ENCODE measurements around the gene SMAD6. TPM values are rescaled to one million over a fixed set of nuclear protein-coding genes. Genes with fewer than 3 reads are reported as not detected.

The SMAD6 gene
- total RNA-seq, 1 experiment from 2014 or later = 8.9 TPM

GRCh38 chr15:66747223-66747622 is 45.2 kb downstream of the SMAD6 start:
- no peak overlapping the region for H3K27ac Mint-ChIP-seq (ENCODE audit: unreplicated experiment)
- Histone ChIP-seq H3K36me3 (ENCODE audit: control insufficient read depth, insufficient read depth, low read length) (no peaks in the 10 kb centered on the region; the same call in 1 of the 2 replicates), H3K27me3 (replicated peaks; ENCODE audit: control insufficient read depth, insufficient read depth, low read length) (no peaks in the 10 kb centered on the region), H3K4me3 (ENCODE audit: low read depth, low read length) (no peak overlapping the region), H3K9me3 (no peaks in the 10 kb centered on the region), H3K4me1 (peaks cover 23% of the 10 kb centered on the region)
- no peak overlapping the region for H3K4me3 Mint-ChIP-seq (ENCODE audit: unreplicated experiment)
- POLR2A ChIA-PET = no interaction called here
- H3K9me3 Mint-ChIP-seq (ENCODE audit: unreplicated experiment) = no peaks in the 10 kb centered on the region
- no TSS peak for BruUV-seq (replicated peaks)
- no peak for TF ChIP-seq CTCF (IDR thresholded peaks at IDR 0.05; ENCODE audit: insufficient read depth in 1 of 2, low read depth in 1 of 2, low read length in 1 of 2, severe bottlenecking in 1 of 2, unreplicated experiment in 1 of 2)
- intact Hi-C loops (cut with micrococcal nuclease; ENCODE audit: unreplicated experiment) = no loop called here
- no peaks in the 10 kb centered on the region for H3K27me3 Mint-ChIP-seq (ENCODE audit: insufficient read depth, unreplicated experiment)
- no peaks in the 10 kb centered on the region for H3K4me1 Mint-ChIP-seq (ENCODE audit: low read depth, unreplicated experiment)
- CTCF ChIA-PET = no interaction called here
- no peak for DNase-seq
- no peaks in the 10 kb centered on the region for H3K36me3 Mint-ChIP-seq (ENCODE audit: insufficient read depth, unreplicated experiment)

- H3K27me3 Mint-ChIP-seq (ENCODE audit: insufficient read depth, unreplicated experiment) = no peaks in the 10 kb centered on the region
- ChIA-PET CTCF (no interaction called here), POLR2A (no interaction called here)
- no peaks in the 10 kb centered on the region for H3K36me3 Mint-ChIP-seq (ENCODE audit: insufficient read depth, unreplicated experiment)
- Histone ChIP-seq H3K36me3 (ENCODE audit: control insufficient read depth, insufficient read depth, low read length) (no peaks in the 10 kb centered on the region; the same call in 1 of the 2 replicates), H3K4me3 (ENCODE audit: low read depth, low read length) (no peak overlapping the region), H3K27me3 (replicated peaks; ENCODE audit: control insufficient read depth, insufficient read depth, low read length) (no peaks in the 10 kb centered on the region), H3K4me1 (peaks cover 23% of the 10 kb centered on the region), H3K9me3 (no peaks in the 10 kb centered on the region)
- DNase-seq = no peak
- no peak for TF ChIP-seq CTCF (IDR thresholded peaks at IDR 0.05; ENCODE audit: insufficient read depth in 1 of 2, low read depth in 1 of 2, low read length in 1 of 2, severe bottlenecking in 1 of 2, unreplicated experiment in 1 of 2)
- H3K4me3 Mint-ChIP-seq (ENCODE audit: unreplicated experiment) = no peak overlapping the region
- no peaks in the 10 kb centered on the region for H3K4me1 Mint-ChIP-seq (ENCODE audit: low read depth, unreplicated experiment)
- intact Hi-C loops (cut with micrococcal nuclease; ENCODE audit: unreplicated experiment) = no loop called here
- BruUV-seq (replicated peaks) = no TSS peak
- H3K27ac Mint-ChIP-seq (ENCODE audit: unreplicated experiment) = no peak overlapping the region
- no peaks in the 10 kb centered on the region for H3K9me3 Mint-ChIP-seq (ENCODE audit: unreplicated experiment)
Observed at GRCh38 chr15:66747886-66748707, 46.1 kb downstream of the SMAD6 start.

DNA sequence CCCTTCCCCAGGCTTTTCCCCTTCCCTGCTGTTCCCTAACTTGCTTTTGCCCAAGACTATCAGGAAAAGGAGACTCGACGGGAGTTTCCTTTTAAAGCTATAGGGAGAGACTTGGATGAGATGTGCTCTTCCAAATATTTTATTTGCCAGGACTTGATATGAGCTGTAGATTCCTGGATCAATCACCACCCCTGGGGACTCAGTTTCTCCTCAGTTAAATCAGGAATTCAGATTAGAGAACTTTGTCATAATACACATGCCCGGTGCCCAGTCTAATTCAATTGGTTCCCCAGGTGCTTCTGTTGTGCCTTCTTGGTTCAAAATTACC is 46.6 kb downstream of the SMAD6 start:
- Mint-ChIP-seq H3K4me3 (ENCODE audit: unreplicated experiment) (no peak overlapping the region), H3K4me1 (ENCODE audit: low read depth, unreplicated experiment) (no peaks in the 10 kb centered on the region), H3K9me3 (ENCODE audit: unreplicated experiment) (no peaks in the 10 kb centered on the region), H3K27me3 (ENCODE audit: insufficient read depth, unreplicated experiment) (no peaks in the 10 kb centered on the region), H3K36me3 (ENCODE audit: insufficient read depth, unreplicated experiment) (no peaks in the 10 kb centered on the region), H3K27ac (ENCODE audit: unreplicated experiment) (no peak overlapping the region)
- no TSS peak for BruUV-seq (replicated peaks)
- no peak overlapping the region for H3K4me3 ChIP-seq (ENCODE audit: low read depth, low read length)
- CTCF ChIA-PET = no interaction called here
- POLR2A ChIA-PET = no interaction called here
- intact Hi-C loops (cut with micrococcal nuclease; ENCODE audit: unreplicated experiment) = no loop called here
- no peaks in the 10 kb centered on the region for H3K27me3 ChIP-seq (replicated peaks; ENCODE audit: control insufficient read depth, insufficient read depth, low read length)
- TF ChIP-seq CTCF (IDR thresholded peaks at IDR 0.05; ENCODE audit: insufficient read depth in 1 of 2, low read depth in 1 of 2, low read length in 1 of 2, severe bottlenecking in 1 of 2, unreplicated experiment in 1 of 2) = no peak
- H3K36me3 ChIP-seq (ENCODE audit: control insufficient read depth, insufficient read depth, low read length) = no peaks in the 10 kb centered on the region; the same call in 1 of the 2 replicates
- DNase-seq = no peak
- peaks cover 23% of the 10 kb centered on the region for H3K4me1 ChIP-seq
- H3K9me3 ChIP-seq = no peaks in the 10 kb centered on the region

Measured in Caco-2 (cell line).